ENCODE measurements around the gene NAPB. TPM values are rescaled to one million over a fixed set of nuclear protein-coding genes. Genes with fewer than 3 reads are reported as not detected.

Gene NAPB
- total RNA-seq, 1 donor from 2014 or later: 13.1 TPM

DNA sequence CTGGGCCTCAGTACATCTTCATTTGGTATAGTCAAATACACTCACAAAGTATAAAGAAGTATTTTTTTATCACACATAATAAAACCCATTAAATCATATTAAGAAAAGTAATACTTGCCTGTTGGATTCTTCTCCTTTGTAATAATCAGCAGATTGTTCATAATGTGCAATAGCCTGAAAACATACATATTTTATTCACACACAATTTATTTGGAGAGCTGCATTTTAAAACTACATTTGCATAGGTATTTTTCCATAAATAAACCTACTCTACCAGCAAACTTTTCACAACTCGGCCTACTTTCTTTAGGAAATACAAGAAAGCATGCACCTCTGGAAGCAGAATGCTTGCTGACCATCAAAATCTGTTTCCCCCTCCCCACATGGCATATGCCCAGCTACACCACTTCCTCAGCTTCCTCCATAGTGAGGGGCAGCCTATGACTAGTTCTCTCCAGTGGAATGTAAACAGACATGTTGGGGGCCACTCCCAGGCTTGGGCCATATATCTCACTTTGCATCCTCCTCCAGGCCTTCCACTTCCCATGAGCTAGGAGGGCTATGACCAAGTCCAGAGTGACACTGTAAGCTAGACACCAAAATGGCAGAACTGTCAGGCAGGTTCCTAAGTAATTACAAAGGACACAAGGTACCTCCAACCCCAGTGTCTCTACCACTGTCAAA, 31.1 kb downstream of the NAPB start:
- no peak for FAIRE-seq
- peaks cover 21% of the 10 kb centered on the region for H3K36me3 Mint-ChIP-seq (ENCODE audit: low read depth, unreplicated experiment)

DNA sequence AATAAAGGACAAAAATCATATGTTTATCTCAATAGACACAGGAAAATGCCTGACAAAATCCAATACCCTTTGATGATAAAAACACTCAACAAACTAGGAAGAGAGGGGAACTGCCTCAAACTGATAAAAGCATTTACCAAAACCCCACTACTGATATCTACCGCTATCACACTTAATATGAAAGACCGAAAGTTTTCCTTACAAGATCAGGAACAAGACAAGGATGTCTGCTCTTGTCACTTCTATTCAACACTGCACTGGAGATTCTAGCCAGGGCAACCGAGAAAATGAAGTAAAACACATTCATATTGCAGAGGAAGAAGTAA, 34.2 kb downstream of the NAPB start:
- Histone ChIP-seq H3K27ac (ENCODE audit: low read depth, low read length) (no peak overlapping the region), H3K9me3 (ENCODE audit: insufficient read depth, low read depth, low read length) (no peaks in the 10 kb centered on the region), H3K27me3 (ENCODE audit: insufficient read depth, low read length) (no peaks in the 10 kb centered on the region), H3K36me3 (ENCODE audit: insufficient read depth, low read length) (peaks cover 11% of the 10 kb centered on the region), H3K4me3 (ENCODE audit: insufficient read depth, low read depth, low read length) (no peak overlapping the region), H3K4me1 (ENCODE audit: insufficient read depth, low read length) (no peaks in the 10 kb centered on the region), H3K9ac (ENCODE audit: low read length) (no peak overlapping the region), H3K4me2 (ENCODE audit: low read length) (no peak overlapping the region), H2AFZ (ENCODE audit: low read depth, low read length) (no peak overlapping the region), H3K79me2 (ENCODE audit: insufficient read depth, low read length) (peaks cover 16% of the 10 kb centered on the region), H4K20me1 (ENCODE audit: insufficient read depth, low read length) (peaks cover 14% of the 10 kb centered on the region)
- Mint-ChIP-seq H3K4me1 (ENCODE audit: low read depth, unreplicated experiment) (peaks cover 5% of the 10 kb centered on the region), H3K4me3 (ENCODE audit: unreplicated experiment) (no peak overlapping the region), H3K9me3 (ENCODE audit: unreplicated experiment) (peaks cover 2% of the 10 kb centered on the region), H3K27ac (ENCODE audit: unreplicated experiment) (no peak overlapping the region), H3K36me3 (ENCODE audit: low read depth, unreplicated experiment) (peaks cover 21% of the 10 kb centered on the region), H3K27me3 (ENCODE audit: low read depth, unreplicated experiment) (no peaks in the 10 kb centered on the region)
- TF ChIP-seq EZH2 (IDR thresholded peaks at IDR 0.05; ENCODE audit: insufficient read depth, low read length): no peak
- TF ChIP-seq, protein P1, sequence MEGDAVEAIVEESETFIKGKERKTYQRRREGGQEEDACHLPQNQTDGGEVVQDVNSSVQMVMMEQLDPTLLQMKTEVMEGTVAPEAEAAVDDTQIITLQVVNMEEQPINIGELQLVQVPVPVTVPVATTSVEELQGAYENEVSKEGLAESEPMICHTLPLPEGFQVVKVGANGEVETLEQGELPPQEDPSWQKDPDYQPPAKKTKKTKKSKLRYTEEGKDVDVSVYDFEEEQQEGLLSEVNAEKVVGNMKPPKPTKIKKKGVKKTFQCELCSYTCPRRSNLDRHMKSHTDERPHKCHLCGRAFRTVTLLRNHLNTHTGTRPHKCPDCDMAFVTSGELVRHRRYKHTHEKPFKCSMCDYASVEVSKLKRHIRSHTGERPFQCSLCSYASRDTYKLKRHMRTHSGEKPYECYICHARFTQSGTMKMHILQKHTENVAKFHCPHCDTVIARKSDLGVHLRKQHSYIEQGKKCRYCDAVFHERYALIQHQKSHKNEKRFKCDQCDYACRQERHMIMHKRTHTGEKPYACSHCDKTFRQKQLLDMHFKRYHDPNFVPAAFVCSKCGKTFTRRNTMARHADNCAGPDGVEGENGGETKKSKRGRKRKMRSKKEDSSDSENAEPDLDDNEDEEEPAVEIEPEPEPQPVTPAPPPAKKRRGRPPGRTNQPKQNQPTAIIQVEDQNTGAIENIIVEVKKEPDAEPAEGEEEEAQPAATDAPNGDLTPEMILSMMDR (IDR thresholded peaks at IDR 0.05; ENCODE audit: insufficient read depth, low read depth, low read length): no peak
- DNase-seq (ENCODE audit: low read depth) (no peak), FAIRE-seq (no peak)

More for the DNA sequence above, 31.1 kb downstream of the NAPB start:
- Histone ChIP-seq H3K36me3 (ENCODE audit: insufficient read depth, low read length) (peaks cover 21% of the 10 kb centered on the region), H3K9ac (ENCODE audit: low read length) (no peak overlapping the region), H3K4me2 (ENCODE audit: low read length) (no peak overlapping the region), H3K4me3 (ENCODE audit: insufficient read depth, low read depth, low read length) (no peak overlapping the region), H3K9me3 (ENCODE audit: insufficient read depth, low read depth, low read length) (no peaks in the 10 kb centered on the region), H4K20me1 (ENCODE audit: insufficient read depth, low read length) (peaks cover 18% of the 10 kb centered on the region), H3K79me2 (ENCODE audit: insufficient read depth, low read length) (peaks cover 17% of the 10 kb centered on the region), H3K27me3 (ENCODE audit: insufficient read depth, low read length) (no peaks in the 10 kb centered on the region), H3K4me1 (ENCODE audit: insufficient read depth, low read length) (no peaks in the 10 kb centered on the region), H3K27ac (ENCODE audit: low read depth, low read length) (no peak overlapping the region), H2AFZ (ENCODE audit: low read depth, low read length) (no peak overlapping the region)
- no peak for DNase-seq (ENCODE audit: low read depth)
- Mint-ChIP-seq H3K9me3 (ENCODE audit: unreplicated experiment) (no peaks in the 10 kb centered on the region), H3K27me3 (ENCODE audit: low read depth, unreplicated experiment) (no peaks in the 10 kb centered on the region), H3K27ac (ENCODE audit: unreplicated experiment) (no peak overlapping the region), H3K4me3 (ENCODE audit: unreplicated experiment) (no peak overlapping the region), H3K4me1 (ENCODE audit: low read depth, unreplicated experiment) (peaks cover 5% of the 10 kb centered on the region)
- no peak for TF ChIP-seq EZH2 (IDR thresholded peaks at IDR 0.05; ENCODE audit: insufficient read depth, low read length)
- TF ChIP-seq, protein P1 (IDR thresholded peaks at IDR 0.05; ENCODE audit: insufficient read depth, low read depth, low read length): no peak

Data from astrocyte (in vitro differentiated cells and primary cell).